ENCODE data around the gene AHR. TPM values are rescaled to one million over a fixed set of nuclear protein-coding genes. Genes with fewer than 3 reads are reported as not detected.
"Not testable (repeated sequence)": the region's sequence is repeated elsewhere in the genome, so short reads cannot be mapped to it uniquely, and the experiment has no call there.

AHR gene
- total RNA-seq, 1 donor from 2014 or later: 143 TPM

DNA sequence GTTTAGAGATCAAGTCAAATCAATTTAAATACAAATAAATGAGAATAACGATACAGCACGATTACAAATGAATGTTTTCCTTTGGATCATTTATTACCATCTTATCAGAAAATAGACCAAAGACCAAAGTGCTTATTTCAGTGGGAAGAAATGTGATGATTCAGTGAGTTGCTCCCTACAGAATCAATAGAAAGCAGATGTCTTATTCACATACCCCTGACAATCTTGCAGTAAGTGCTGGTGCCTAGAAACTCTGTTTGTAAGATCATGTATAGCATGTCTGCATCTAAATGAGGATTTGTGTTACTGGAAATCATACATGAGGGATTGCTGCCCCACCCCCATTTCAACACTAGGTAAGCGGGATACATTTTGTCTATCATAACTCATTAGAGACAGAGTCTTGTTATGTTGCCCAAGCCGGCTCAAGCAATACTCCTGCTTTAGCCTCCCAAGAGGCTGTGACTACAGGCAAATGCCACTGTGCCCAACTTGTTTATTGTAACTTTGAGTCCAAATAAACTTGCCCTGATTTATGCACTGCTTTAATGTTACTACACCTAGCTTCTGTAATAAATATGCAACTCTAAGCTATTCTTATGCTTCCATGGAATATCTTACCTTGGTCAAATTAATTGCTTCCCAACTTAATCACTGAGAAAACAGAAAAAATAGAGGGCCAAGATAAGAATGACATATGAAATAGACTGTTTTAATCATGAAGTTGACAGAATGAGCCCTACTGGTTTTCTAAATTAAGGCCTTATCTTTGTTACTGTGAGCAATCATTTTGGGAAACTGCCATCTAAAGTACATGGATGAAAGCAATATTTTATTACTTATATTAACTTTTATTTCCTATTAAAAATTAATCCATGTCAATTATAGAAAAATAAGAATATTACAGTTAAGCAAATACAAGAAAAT is 82.5 kb downstream of the AHR start:
- peak; percentile 89 for DNase-seq

DNA sequence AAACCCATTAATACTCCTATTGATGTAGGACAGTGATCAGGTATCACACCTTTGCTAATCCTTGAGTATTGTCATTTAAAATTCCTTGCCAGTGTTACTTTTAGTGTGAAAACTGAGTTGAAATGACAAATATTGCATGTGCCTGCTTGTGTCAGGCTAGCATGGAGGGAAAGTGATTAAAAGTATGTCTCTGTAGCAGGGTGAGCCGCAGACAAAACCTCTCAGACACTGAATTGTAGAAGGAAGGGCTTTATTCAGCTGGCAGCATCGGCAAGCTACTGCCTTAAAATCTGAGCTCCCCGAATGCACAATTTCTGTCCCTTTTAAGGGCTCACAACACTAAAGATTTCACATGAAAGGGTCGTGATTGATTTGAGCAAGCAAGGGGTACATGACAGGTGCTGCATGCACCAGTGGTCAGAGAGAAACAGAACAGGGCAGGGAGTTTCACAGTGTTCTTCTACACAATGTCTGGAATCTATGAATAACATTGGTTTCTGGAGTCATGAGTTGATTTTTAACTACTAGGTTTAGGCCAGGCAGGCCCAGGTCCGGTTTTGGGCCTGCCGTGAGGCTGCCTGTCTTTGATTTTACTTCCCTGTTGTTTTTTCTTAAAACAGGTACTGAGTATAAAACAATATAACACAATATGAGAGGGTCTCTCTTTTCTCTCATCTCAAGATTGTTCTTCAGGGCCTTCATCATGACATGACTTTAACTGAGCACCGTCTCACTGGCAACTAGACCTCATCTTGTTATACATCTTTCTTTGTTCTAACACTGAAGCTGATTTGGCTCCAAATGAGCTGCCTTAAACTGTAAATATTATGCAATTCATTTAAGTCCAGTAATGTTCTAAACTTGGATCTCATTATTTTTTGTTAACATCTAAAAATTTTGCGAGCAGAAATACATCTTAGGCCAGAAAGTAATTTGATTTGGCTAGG is 84.2 kb downstream of the AHR start:
- not testable (repeated sequence) for DNase-seq

- DNase-seq: no peak
Observed at GRCh38 chr7:17384400-17384799, 85.9 kb downstream of the AHR start.

- DNase-seq: no peak
Observed at GRCh38 chr7:17385612-17386011, 87.2 kb downstream of the AHR start.

DNA sequence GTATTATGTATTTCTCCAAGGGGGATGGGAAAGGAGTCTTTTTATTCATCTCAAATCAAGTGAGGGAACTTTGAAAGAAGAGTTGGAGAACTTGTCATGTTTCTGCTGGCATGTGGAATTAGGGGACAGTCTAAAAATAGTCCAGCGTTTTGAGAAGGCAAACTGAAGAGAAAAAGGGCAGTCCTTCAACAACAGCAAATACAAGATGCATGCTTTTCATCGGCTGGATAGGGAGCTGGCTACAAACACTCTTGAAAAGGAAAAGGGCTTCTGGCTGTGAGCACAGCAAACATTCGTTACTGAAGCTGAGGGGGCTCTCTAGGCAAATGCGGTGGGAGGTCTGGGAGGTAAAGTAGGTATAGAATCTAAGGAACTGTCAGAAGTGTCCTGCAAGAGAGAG is 91.9 kb downstream of the AHR start:
- DNase-seq: no peak

DNA sequence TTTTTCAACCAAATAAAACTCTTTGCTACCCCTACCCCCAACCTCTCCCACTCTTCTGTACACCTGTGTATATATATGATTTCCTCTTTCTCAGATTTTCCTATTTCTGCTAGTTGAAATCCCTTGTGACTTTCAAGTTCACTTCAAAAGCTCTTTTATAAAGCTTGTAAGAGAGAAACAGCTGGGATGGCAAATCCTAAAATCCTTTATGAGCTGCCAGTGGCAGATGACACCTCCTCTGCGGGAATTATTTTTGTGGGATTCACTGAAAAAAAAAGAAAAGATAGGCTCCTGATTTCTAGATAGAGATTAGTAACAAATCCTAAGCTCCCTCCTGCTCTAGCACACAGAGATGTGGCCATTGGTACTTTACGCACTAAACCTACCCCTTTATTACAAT is 92.9 kb downstream of the AHR start:
- no peak for DNase-seq

DNA sequence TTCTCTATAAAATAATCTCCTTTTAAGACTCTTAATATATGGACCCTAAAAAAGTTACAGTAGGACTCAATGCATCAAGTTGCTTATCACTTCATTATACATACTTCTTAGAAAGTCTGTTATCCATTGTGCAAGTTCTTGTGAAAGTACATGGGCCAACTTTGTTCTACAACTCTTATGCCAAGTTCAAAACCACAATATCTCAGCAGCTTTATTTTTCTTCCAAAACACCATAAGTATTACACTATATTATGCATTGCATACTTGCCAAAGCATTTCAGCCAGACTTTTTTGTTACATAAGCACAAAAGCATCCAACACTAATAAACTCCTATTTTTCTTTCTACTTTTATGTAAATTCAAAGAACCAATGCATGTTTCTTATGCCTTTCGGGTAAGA is 94.4 kb downstream of the AHR start:
- DNase-seq: peak; percentile 95

GRCh38 chr7:17394563-17394962 is 96.1 kb downstream of the AHR start:
- DNase-seq: not testable (repeated sequence)

Small RNA genes lying within 50 kb of the gene (small RNA-seq; reads per million reads assigned to genes)
- not detected for gene RF00092 (ENCODE audit: low replicate concordance)
